Ishikawa (cell line): ENCODE data around the gene PIGQ.

Experiments
- EGR1 ChIP-seq: IDR thresholded peaks from 2 replicates; pipeline ENCODE4 v1.6.1; 2012
- EP300 ChIP-seq: IDR thresholded peaks from 2 replicates; pipeline ENCODE4 v1.6.1; 2012; ENCODE audit warnings: borderline replicate concordance
- NFIC ChIP-seq: IDR thresholded peaks from 2 replicates; pipeline ENCODE4 v1.6.1; 2012
- RAD21 ChIP-seq: IDR thresholded peaks from 2 replicates; pipeline ENCODE4 v1.6.1; 2012; ENCODE audit warnings: low read depth
- TAF1 ChIP-seq: IDR thresholded peaks from 2 replicates; pipeline ENCODE4 v1.6.1; 2012; ENCODE audit warnings: low read depth, mild to moderate bottlenecking
- TEAD4 ChIP-seq: IDR thresholded peaks from 2 replicates; pipeline ENCODE4 v1.6.1; 2012
- YY1 ChIP-seq: IDR thresholded peaks from 2 replicates; pipeline ENCODE4 v1.6.1; 2012; ENCODE audit warnings: low read depth
- TF ChIP-seq, protein P1 (sequence below): IDR thresholded peaks from 2 replicates; pipeline ENCODE4 v1.6.1; 2012
- TF ChIP-seq, protein P2 (sequence below): IDR thresholded peaks from 2 replicates; pipeline ENCODE4 v1.6.1; 2012; ENCODE audit warnings: low read depth, mild to moderate bottlenecking
- TF ChIP-seq, protein P3 (sequence below): IDR thresholded peaks from 2 replicates; pipeline ENCODE4 v1.6.1; 2012

DNA sequence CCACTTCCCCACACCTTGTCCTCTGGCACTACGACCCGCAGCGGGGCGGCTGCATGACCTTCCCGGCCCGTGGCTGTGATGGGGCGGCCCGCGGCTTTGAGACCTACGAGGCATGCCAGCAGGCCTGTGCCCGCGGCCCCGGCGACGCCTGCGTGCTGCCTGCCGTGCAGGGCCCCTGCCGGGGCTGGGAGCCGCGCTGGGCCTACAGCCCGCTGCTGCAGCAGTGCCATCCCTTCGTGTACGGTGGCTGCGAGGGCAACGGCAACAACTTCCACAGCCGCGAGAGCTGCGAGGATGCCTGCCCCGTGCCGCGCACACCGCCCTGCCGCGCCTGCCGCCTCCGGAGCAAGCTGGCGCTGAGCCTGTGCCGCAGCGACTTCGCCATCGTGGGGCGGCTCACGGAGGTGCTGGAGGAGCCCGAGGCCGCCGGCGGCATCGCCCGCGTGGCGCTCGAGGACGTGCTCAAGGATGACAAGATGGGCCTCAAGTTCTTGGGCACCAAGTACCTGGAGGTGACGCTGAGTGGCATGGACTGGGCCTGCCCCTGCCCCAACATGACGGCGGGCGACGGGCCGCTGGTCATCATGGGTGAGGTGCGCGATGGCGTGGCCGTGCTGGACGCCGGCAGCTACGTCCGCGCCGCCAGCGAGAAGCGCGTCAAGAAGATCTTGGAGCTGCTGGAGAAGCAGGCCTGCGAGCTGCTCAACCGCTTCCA lies 63.7 kb downstream of the PIGQ start:
- TF ChIP-seq YY1 (no peak), EP300 (no peak), TEAD4 (no peak), RAD21 (no peak), EGR1 (no peak), NFIC (no peak), TAF1 (no peak)
- TF ChIP-seq, protein P1, sequence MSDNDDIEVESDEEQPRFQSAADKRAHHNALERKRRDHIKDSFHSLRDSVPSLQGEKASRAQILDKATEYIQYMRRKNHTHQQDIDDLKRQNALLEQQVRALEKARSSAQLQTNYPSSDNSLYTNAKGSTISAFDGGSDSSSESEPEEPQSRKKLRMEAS, result no peak
- TF ChIP-seq, protein P2, sequence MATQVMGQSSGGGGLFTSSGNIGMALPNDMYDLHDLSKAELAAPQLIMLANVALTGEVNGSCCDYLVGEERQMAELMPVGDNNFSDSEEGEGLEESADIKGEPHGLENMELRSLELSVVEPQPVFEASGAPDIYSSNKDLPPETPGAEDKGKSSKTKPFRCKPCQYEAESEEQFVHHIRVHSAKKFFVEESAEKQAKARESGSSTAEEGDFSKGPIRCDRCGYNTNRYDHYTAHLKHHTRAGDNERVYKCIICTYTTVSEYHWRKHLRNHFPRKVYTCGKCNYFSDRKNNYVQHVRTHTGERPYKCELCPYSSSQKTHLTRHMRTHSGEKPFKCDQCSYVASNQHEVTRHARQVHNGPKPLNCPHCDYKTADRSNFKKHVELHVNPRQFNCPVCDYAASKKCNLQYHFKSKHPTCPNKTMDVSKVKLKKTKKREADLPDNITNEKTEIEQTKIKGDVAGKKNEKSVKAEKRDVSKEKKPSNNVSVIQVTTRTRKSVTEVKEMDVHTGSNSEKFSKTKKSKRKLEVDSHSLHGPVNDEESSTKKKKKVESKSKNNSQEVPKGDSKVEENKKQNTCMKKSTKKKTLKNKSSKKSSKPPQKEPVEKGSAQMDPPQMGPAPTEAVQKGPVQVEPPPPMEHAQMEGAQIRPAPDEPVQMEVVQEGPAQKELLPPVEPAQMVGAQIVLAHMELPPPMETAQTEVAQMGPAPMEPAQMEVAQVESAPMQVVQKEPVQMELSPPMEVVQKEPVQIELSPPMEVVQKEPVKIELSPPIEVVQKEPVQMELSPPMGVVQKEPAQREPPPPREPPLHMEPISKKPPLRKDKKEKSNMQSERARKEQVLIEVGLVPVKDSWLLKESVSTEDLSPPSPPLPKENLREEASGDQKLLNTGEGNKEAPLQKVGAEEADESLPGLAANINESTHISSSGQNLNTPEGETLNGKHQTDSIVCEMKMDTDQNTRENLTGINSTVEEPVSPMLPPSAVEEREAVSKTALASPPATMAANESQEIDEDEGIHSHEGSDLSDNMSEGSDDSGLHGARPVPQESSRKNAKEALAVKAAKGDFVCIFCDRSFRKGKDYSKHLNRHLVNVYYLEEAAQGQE, result no peak
- TF ChIP-seq, protein P3, sequence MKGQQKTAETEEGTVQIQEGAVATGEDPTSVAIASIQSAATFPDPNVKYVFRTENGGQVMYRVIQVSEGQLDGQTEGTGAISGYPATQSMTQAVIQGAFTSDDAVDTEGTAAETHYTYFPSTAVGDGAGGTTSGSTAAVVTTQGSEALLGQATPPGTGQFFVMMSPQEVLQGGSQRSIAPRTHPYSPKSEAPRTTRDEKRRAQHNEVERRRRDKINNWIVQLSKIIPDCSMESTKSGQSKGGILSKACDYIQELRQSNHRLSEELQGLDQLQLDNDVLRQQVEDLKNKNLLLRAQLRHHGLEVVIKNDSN, result no peak
